HG03280 (cell line): ENCODE results near the gene SETD1B.
A peak's percentile ranks its signal among the peaks of the same experiment; 100 is the strongest.
"Not testable (repeated sequence)": the region's sequence is repeated elsewhere in the genome, so short reads cannot be mapped to it uniquely, and the experiment has no call there.

Experiments
- ATAC-seq: cut with Tn5 transposase; IDR thresholded peaks from one replicate; pipeline ENCODE4 v1.9.1; 2021; ENCODE audit warnings: mild to moderate bottlenecking, moderate library complexity; ENCODE audit not compliant: unreplicated experiment

The SETD1B gene

GRCh38 chr12:121779422-121779895 lies 24.4 kb upstream of the SETD1B start:
- ATAC-seq: no peak

DNA sequence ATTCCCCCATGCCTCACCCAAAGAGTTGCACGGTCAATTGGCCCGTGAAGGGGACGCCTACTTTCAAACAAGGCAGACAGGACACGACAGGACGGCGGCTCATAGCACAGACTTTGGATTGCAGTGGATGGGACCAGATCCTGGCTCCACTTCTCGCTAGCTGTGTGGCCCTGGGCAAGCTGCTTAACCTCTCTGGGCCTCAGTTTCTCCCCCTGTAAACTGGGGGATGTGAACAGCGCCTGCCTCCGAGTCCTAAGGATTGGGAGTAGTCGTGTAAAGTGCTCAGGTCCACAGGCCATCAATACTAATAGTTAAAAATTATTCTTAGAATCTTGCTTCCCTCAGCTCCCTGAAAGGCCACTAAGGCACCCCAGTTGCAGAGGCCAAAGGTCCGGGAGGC lies 23.4 kb upstream of the SETD1B start:
- no peak for ATAC-seq

DNA sequence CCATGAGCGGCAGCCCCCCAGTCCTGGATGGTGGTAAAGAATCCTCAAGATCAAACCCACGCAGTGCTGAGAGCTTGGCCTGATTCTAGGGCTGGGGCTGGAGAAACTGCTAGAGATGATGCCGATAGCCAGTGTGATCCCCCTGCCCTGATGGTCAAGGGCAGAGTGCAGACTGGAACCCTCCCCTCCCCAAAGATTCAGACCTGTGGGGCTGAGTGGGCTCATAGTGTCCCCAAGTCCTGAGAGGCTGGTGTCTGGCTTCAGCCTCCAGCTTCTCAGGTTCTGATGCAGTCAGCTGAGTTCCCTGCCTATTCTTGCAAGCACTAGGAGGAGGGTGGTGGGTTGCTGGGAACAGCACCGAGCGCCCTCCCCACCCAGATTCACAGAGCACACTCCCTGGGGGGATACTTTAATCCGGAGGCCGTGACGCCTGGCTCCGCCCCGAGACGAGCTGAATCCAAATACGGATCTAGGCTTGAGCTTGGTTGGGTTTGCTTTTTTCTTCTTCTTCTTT lies 22.3 kb upstream of the SETD1B start:
- ATAC-seq: peak; percentile 31

GRCh38 chr12:121781998-121782979 lies 21.5 kb upstream of the SETD1B start:
- ATAC-seq: peak; percentile 50

GRCh38 chr12:121783766-121784165 lies 20.0 kb upstream of the SETD1B start:
- ATAC-seq: no peak

- ATAC-seq: no peak
Observed at GRCh38 chr12:121784460-121784859, 19.3 kb upstream of the SETD1B start.

GRCh38 chr12:121786440-121786825 lies 17.4 kb upstream of the SETD1B start:
- no peak for ATAC-seq

DNA sequence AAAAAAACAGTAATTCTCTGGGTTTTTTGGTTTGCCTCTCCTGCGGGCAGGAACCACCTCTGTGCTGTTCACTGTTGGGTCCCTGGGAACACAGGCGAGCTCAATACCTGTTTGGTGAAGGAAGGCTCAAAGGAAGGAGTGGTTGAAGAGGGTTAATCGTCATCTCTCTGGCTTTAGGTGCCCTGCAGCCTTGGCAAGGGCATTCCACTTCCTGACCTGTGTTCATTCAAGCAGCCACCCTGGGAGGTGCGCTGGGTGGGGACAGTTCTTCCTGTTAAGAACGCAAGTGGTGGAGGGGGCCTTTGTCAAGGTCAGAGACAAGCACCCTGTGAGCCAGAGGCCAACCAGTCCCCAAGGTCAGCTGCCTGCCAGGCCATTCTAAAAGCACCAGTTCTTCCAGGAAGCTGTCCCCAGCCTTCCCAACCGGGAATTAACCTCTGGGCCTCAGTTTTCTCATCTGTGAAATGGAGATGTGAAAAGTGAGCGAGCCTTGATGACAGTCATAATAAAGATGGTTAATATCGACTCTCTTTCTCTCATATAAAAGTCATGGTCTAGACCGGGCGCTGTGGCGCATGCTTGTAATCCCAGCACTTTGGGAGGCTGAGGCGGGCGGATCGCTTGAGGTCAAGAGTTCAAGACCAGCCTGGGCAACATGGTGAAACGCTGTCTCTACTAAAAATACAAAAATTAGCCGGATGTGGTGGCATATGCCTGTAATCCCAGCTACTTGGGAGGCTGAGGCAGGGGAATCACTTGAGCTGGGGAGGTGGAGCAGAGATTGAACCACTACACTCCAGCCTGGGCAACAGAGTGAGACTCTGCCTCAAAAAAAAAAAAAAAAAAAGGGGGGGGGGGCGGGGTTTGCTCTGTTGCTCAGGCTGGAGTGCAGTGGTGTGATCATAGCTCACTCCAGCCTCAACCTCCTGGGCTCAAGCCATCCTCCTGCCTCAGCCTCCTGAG lies 16.5 kb upstream of the SETD1B start:
- no peak for ATAC-seq

DNA sequence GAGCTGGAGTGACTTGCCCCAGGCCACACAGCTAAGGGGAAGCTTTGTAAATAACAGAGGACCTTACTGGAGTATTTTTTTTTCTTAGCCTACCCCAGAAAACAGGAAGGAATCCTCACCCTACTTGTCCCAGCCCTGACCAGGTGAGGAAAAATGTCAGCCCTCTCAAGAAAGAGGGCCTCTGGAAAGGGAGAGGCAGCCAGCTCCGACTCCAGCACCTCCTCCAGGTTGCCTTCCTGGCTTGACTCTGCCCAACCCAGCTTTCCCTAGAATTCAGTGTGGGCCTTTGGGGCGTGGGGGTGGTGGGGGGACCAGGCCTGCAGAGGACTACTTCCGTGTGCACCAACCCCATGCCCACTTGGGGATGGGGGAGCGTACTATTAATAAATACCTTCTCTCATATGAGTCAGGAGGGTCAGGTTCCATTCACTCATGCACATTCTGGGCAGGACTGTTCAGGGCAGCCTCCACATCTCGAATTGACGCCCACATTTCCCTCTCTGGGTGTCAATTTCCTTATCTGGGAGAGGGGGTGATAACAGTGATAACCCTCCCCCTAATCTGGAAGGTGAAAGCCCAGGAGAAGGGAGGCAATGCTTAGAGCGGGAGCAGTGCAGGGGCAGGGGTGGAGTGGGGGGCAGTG lies 15.5 kb upstream of the SETD1B start:
- no peak for ATAC-seq

GRCh38 chr12:121789233-121789781 lies 14.5 kb upstream of the SETD1B start:
- no peak for ATAC-seq

- ATAC-seq: peak; percentile 46
Observed at GRCh38 chr12:121789800-121790728, 13.7 kb upstream of the SETD1B start.

GRCh38 chr12:121790785-121791184 lies 13.0 kb upstream of the SETD1B start:
- not testable (repeated sequence) for ATAC-seq

GRCh38 chr12:121791671-121792551 lies 11.9 kb upstream of the SETD1B start:
- no peak for ATAC-seq

- ATAC-seq: no peak
Observed at GRCh38 chr12:121792607-121793439, 11.0 kb upstream of the SETD1B start.

- ATAC-seq: peak; percentile 24
Observed at GRCh38 chr12:121793440-121793837, 10.4 kb upstream of the SETD1B start, which contains the start of gene RHOF. TSS of gene RHOF (minus strand) at chr12:121793688. CDS start at chr12:121793633, 55 bp downstream.

DNA sequence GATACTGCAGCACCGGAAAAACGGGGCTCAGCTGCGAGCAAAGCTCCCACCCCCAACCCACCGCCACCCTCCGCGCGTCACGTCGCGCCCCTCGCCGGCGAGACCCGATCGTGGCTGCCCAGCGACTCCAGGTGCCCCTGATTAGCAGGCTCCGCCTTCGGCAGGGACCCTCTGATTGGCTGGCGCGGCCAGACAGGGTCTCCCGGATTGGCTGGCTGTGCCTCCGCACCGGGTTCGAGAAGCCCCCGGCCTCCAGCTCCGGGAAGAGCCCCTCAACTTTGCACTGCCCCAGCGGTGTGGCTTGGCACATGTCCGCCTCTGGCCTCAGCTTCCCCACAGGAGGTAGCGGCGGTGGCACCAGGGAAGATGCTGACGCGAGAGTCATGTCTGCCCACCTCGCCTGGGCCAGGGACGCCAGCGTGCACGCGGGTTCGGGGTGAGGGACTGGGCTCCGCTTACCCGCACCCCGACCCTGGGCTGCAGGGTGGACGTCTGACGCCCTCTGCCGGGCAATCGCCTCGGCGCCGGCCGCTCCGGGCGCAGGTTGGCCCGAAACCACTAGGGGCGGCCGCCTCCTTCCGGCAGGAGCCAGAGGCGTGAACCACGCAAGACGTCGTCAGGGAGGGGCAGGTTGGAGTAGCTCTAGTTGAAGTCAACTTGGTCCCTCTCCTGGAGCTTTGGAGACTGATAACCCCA lies 9.8 kb upstream of the SETD1B start:
- ATAC-seq: peak; percentile 56
